NT2/D1 (cell line): Measurements from ENCODE around the gene KRTAP9-2.
"Not testable (repeated sequence)": the region's sequence is repeated elsewhere in the genome, so short reads cannot be mapped to it uniquely, and the experiment has no call there.

Experiments used
- DNase-seq: peaks from one replicate; pipeline ENCODE4 v3.0.0-alpha.2; 2011; ENCODE audit warnings: low read depth, low spot score
- H3K27me3 ChIP-seq: 2 replicates; pipeline ENCODE4 v1.6.0; 2011; ENCODE audit warnings: mild to moderate bottlenecking; ENCODE audit not compliant: insufficient read length, insufficient read depth
- H3K36me3 ChIP-seq: 2 replicates; pipeline ENCODE4 v1.6.1; 2011; ENCODE audit warnings: mild to moderate bottlenecking, low read length, mixed read lengths; ENCODE audit not compliant: insufficient read depth, insufficient read length
- H3K4me1 ChIP-seq: 2 replicates; pipeline ENCODE4 v1.5.1; 2011; ENCODE audit not compliant: insufficient read depth, insufficient read length
- H3K4me3 ChIP-seq: 2 replicates; pipeline ENCODE4 v1.5.1; 2011; ENCODE audit warnings: low read depth; ENCODE audit not compliant: insufficient read length
- H3K9ac ChIP-seq: 2 replicates; pipeline ENCODE4 v1.6.0; 2011; ENCODE audit warnings: low read depth; ENCODE audit not compliant: insufficient read length
- H3K9me3 ChIP-seq: 2 replicates; pipeline ENCODE4 v1.5.1; 2011; ENCODE audit warnings: mild to moderate bottlenecking, low read length; ENCODE audit not compliant: insufficient read depth
- SUZ12 ChIP-seq: IDR thresholded peaks from 2 replicates; pipeline ENCODE4 v1.6.1; 2011; ENCODE audit not compliant: insufficient read length, insufficient read depth; ENCODE audit errors: extremely low read depth
- YY1 ChIP-seq: IDR thresholded peaks from 2 replicates; pipeline ENCODE4 v1.6.1; 2011; ENCODE audit not compliant: insufficient read length, insufficient read depth
- ZNF274 ChIP-seq: IDR thresholded peaks from 2 replicates; pipeline ENCODE4 v1.6.1; 2011; ENCODE audit warnings: mild to moderate bottlenecking, low read depth, low read length

The KRTAP9-2 gene, protein sequence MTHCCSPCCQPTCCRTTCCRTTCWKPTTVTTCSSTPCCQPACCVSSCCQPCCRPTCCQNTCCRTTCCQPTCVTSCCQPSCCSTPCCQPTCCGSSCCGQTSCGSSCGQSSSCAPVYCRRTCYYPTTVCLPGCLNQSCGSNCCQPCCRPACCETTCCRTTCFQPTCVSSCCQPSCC

GRCh38 chr17:41226598-41227095, at the start of gene KRTAP9-2:
Gene KRTAP9-2 (plus strand): TSS chr17:41226648. CDS start chr17:41226655, 7 bp downstream.
- not testable (repeated sequence) for H3K36me3 ChIP-seq, H3K9me3 ChIP-seq, H3K27me3 ChIP-seq, H3K4me3 ChIP-seq, H3K4me1 ChIP-seq, H3K9ac ChIP-seq, DNase-seq

- DNase-seq, result no peak
- no peak overlapping the region for H3K9ac ChIP-seq
- no peaks in the 10 kb centered on the region for H3K9me3 ChIP-seq
- H3K4me1 ChIP-seq, result no peaks in the 10 kb centered on the region
- H3K27me3 ChIP-seq, result no peaks in the 10 kb centered on the region
- no peak overlapping the region for H3K4me3 ChIP-seq
- H3K36me3 ChIP-seq, result no peaks in the 10 kb centered on the region
- no peak for TF ChIP-seq ZNF274
- TF ChIP-seq SUZ12, result no peak
- no peak for TF ChIP-seq YY1
Observed at GRCh38 chr17:41176744-41177387, 49.6 kb upstream of the KRTAP9-2 start.

DNA sequence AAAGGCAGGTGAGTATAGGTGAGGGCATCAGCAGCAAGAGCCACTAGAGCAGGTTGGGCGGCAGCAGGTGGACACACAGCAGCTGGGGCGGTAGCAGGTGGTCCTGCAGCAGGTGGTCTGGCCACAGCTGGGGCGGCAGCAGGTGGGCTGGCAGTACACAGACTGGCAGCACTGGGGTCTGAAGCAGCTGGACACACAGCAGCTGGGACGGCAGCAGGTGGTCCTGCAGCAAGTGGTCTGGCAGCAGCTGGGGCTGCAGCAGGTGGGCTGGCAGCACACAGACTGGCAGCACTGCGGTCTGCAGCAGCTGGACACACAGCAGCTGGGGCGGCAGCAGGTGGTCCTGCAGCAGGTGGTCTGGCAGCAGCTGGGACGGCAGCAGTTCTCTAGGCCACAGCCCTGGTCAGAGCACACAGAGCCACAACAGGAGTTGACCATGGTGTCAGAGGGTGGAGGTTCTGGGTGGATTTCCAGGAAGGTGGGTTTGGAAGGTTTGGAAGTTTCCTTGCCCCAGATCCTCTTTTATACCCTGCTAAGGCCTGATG, 48.6 kb upstream of the KRTAP9-2 start, which contains the start of gene KRTAP4-2:
Gene KRTAP4-2, minus strand, starts transcription at position 495 of the 545 bp plus-strand sequence. Its CDS starts 57 bp downstream, at position 438.
- Histone ChIP-seq H3K36me3 (no peaks in the 10 kb centered on the region), H3K27me3 (no peaks in the 10 kb centered on the region), H3K9me3 (no peaks in the 10 kb centered on the region), H3K9ac (no peak within 1 kb of the TSS), H3K4me3 (no peak within 1 kb of the TSS), H3K4me1 (no peaks in the 10 kb centered on the region)
- no peak for DNase-seq
- TF ChIP-seq SUZ12 (no peak), YY1 (no peak), ZNF274 (no peak)

DNA sequence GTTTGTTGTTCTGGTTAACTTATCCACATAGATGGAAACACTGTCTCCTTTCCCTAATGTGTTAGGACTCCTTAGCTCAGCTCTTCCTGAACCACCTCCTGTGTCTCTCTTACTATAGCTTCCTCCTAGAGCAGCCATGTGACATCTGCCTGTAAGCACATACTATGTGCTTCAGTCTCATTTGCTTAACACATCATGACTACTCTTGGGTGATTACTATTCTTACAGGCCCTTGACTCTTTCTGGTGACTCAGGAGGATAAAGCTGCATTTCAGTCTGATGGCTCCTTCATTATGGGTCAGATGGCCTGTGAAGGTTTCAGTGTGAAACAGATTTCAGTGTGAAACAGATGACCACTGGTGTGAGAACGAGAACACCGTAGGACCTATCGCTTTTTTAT, 48.1 kb upstream of the KRTAP9-2 start:
- DNase-seq, result no peak
- Histone ChIP-seq H3K27me3 (no peaks in the 10 kb centered on the region), H3K4me3 (no peak overlapping the region), H3K9ac (no peak overlapping the region), H3K4me1 (no peaks in the 10 kb centered on the region), H3K9me3 (no peaks in the 10 kb centered on the region), H3K36me3 (no peaks in the 10 kb centered on the region)
- TF ChIP-seq SUZ12 (no peak), ZNF274 (no peak), YY1 (no peak)

- no peak for DNase-seq
- Histone ChIP-seq H3K4me3 (no peak overlapping the region), H3K36me3 (no peaks in the 10 kb centered on the region), H3K9me3 (no peaks in the 10 kb centered on the region), H3K9ac (no peak overlapping the region), H3K4me1 (no peaks in the 10 kb centered on the region), H3K27me3 (no peaks in the 10 kb centered on the region)
- no peak for TF ChIP-seq ZNF274
- TF ChIP-seq SUZ12, result no peak
- TF ChIP-seq YY1, result no peak
Observed at GRCh38 chr17:41178843-41179616, 47.4 kb upstream of the KRTAP9-2 start.

DNA sequence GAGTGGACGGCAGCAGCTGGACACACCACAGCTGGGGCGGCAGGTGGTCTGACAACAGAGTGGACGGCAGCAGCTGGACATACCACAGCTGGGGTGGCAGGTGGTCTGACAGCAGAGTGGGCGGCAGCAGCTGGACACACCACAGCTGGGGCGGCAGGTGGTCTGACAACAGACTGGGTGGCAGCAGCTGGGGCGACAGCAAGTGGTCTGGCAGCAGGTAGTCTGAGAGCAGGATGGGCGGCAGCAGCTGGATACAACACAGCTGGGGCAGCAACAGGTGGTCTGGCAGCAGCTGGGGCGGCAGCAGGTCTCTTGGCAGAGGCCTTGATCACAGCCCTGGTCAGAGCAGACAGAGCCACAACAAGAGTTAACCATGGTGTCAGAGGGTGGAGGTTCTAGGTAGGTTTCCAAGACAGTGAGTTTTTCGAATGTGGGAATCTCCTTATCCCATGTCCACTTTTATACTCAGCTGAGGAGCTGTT, 41.9 kb upstream of the KRTAP9-2 start, which contains the start of gene KRTAP4-1:
Gene KRTAP4-1, minus strand, starts transcription at position 432 of the 482 bp plus-strand sequence. Its CDS starts 57 bp downstream, at position 375.
- no peak within 1 kb of the TSS for H3K9ac ChIP-seq
- no peaks in the 10 kb centered on the region for H3K27me3 ChIP-seq
- no peaks in the 10 kb centered on the region for H3K4me1 ChIP-seq
- H3K36me3 ChIP-seq, result no peaks in the 10 kb centered on the region
- no peak for DNase-seq
- no peak within 1 kb of the TSS for H3K4me3 ChIP-seq
- no peaks in the 10 kb centered on the region for H3K9me3 ChIP-seq
- TF ChIP-seq SUZ12 (no peak), YY1 (no peak), ZNF274 (no peak)

DNA sequence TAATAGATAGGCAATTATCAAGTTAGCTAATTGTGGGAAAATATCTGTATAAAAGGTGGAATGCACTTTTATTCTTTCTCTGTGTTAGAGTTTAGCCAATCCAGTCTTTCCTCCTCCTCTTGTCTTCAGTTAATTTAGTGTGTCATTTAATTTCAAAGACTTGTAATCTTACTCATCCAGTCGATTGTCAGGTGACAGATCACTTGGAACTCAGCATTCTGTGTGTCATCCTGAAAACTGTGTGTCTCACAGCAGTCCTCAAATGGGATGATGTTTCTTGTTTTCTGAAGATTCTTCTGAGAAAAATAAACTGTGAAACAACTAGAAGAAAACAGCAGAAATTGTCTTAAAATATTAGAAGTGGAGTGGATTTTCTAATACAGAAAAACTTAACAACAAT, 41.4 kb upstream of the KRTAP9-2 start:
- Histone ChIP-seq H3K9me3 (no peaks in the 10 kb centered on the region), H3K36me3 (no peaks in the 10 kb centered on the region), H3K9ac (no peak overlapping the region), H3K4me3 (no peak overlapping the region), H3K4me1 (no peaks in the 10 kb centered on the region), H3K27me3 (no peaks in the 10 kb centered on the region)
- TF ChIP-seq YY1, result no peak
- no peak for TF ChIP-seq ZNF274
- no peak for TF ChIP-seq SUZ12
- no peak for DNase-seq
